HG03460 (cell line): Measurements from ENCODE around the gene TMEM31.

Experiments used
- ATAC-seq: cut with Tn5 transposase; IDR thresholded peaks from one replicate; pipeline ENCODE4 v1.9.1; 2021; ENCODE audit not compliant: unreplicated experiment

The TMEM31 gene, protein sequence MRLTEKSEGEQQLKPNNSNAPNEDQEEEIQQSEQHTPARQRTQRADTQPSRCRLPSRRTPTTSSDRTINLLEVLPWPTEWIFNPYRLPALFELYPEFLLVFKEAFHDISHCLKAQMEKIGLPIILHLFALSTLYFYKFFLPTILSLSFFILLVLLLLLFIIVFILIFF

GRCh38 chrX:103710609-103711008 lies at the start of gene TMEM31:
TMEM31 (plus strand) TSS chrX:103710909; CDS start chrX:103712259, 1,350 bp downstream.
- no peak for ATAC-seq

DNA sequence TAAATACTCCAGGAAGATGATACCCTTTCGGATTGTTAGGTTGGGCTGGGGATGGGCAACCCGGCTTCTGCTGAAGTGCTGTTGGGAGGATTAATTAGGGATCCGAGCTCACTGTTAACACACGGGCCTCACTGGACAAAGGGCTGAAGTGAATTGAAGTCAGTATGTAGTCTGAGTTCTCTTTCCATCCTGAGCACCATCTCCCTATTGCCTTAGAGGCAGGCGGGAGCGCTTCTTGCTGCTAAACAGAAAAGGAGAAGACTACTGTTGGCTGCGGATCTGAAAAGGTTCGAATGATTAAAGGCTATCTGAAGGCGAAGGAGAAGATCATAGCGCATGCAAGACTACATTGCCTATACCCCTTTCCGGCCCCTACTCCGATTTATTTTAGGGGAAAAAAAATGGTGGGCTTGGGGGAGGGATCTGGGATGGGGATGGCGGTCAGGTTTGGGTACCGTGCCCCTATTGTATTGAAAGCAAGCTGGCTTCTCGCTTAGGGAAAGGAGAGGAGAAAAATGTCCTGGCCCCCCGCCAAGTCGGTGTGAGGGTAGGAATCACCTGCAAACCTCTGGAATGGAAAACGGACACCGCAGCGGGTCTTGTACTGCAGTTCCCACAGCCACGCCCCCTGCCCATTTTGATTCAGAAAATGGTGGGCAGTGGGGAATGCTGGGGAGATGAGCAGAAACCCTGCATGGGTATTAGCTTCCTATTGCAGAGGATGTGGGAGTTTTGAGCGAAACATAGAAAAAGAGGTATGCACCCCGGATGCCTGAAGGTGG lies 46.5 kb upstream of the TMEM31 start:
- ATAC-seq, result no peak

DNA sequence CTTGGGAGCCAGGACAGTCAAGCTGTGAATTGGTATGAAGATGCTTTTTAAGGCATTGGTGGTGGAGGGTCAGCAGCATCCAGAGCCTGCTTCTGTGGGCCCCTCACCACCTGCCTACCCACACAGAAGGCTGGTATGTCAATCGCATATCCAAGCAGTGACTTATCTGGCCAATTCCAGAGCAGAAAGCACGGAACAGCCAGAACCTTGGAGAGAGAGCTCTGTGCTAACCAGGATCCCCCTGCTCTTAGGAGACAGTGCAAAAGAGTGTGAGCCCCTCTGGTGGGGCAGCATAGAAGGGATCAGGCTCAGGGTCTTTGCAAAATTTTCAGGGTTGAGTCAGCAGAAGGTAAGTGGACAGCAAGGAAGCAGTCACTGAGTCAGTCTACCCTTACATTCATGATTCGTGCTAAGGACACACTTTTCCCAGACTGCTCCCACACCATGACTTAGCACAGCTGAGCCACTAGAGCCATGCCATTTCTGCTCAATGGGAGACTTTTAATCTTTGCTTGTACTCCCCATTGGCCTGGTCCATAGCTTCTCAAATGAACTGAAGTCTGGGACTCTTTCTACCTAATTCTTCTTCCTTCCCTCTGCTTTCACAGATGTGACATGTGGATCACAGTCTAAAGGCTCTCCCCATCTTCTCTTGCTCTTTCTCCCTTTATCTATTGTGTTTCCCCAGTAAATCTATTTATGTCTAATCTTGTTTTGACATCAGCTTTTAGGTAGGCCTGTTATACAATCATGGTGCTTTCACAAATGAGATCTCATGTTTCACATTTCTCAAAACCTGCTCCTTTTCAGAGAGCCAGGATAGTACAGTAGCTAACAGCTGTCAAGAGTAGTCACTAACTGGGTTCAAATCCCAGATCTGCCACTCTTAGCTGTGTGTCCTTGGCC lies 44.3 kb upstream of the TMEM31 start:
- no peak for ATAC-seq

- no peak for ATAC-seq
Observed at GRCh38 chrX:103669745-103670144, 41.0 kb upstream of the TMEM31 start.

GRCh38 chrX:103674531-103675454 lies 35.9 kb upstream of the TMEM31 start:
- ATAC-seq, result no peak

DNA sequence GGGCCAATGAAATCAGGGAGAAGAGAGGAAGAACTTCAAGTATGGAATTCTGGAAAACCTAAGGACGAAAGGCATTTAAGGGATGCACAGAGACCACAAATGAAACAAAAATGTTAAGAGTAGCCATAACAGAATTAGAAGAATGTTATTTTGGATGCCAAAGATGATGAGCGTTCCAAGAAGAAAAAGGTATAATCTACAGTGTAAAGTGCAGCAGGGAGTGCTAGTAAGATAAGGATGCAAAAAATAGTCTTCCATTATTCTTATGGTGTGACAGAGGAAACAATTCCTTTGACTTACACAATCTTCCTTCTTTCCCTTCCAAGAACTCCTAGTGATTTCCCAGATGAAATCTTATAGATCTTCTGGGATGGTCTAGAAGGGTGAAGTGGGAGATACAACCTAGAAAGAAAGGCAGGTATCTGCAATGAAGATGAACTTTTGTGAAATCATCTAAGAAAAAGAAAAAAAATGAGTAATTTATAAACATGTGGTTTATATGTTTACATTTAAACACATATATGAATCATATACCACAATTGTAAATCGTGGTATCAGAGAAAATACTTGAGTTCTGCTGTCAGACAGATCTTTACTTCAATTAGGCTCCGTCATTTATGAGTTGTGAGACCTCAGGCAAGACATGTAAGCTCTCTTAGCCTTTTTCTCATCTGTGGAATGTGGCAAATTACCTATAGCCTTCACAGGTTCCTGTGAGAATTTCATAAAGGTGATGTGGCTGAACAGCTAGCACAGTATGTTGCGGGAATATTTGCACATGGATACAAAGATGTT lies 32.3 kb upstream of the TMEM31 start:
- ATAC-seq, result no peak

DNA sequence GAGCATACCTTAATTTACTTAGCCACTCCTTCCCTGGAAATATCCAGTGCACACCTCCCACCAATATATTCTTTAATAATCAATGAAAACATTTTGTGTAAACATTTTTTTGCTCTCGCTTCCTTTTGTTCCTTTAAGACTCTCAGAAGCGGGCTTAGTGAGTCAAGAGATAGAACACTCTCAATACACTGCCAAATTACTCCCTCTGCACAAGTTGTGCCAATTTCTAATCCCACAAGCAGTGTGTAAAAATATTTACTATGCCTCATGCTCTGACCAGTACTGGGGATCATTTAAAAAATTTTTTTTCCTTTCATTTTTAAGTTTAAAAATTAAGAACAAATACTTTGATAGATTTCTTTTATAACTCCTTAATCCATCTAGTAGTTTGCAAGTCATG lies 29.3 kb upstream of the TMEM31 start:
- no peak for ATAC-seq

DNA sequence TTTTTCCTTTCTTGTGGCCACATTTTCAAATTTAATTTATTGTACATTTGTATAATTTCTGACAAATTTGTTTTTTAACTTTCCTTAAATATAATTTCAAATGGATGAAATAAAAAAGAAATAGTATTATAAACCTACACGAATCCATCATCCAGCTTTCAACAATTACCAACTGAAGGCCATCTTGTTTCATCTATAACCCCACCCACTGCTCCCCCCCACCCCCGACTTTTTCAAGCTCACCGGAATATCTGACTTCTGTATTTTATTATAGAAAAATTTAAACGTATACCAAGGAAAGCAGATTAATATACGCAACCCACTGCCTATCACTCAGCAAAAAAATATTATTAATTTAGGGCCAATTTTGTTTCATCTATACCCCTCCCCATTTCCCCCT lies 25.3 kb upstream of the TMEM31 start:
- ATAC-seq, result no peak

DNA sequence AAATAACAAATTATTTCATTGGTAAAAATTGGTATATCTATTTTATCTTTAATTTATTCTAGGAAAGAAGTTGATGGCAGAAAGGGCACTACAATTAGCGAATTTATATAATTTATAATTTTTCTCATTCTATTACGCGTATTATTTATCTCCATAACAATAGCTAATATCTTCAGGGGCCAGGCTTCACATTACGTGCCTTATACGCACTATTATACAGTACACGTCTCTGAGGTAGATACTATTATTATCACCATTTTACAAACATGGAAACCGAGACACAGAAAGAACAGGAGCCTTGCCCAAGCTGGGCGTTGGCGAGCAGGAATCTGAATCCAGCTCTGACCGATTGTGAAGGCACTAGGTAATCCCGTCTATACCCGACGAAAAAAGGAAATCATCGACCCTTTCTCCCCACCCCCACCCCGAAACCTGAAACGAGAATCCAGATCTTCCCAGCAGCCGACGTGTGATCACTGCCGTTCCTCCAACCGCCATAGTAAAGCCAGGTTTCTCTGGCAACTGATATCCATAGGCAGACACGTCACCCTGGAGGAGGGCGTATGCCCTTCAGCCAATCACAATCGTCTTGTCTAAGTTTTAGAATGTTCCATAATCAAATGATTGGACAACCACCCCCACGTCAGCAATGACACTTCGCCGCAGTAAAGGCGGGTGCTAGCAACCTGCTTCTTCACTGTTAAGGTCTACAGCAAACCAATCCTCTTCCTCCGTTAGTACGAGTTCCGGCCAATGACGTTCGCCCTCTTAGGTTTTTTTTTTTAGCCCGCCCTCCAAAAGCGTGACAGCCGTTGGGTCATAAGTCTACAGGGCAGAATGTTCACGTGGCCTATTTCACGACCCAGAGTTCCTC lies 24.3 kb upstream of the TMEM31 start, which contains the start of gene MORF4L2:
Gene MORF4L2 (minus strand): TSS at position 501 of the 874 bp plus-strand sequence. CDS start 9,672 bp downstream, outside the sequence.
- ATAC-seq, result peak; percentile 91

- ATAC-seq, result peak; percentile 59
Observed at GRCh38 chrX:103687073-103687695, 23.5 kb upstream of the TMEM31 start.

DNA sequence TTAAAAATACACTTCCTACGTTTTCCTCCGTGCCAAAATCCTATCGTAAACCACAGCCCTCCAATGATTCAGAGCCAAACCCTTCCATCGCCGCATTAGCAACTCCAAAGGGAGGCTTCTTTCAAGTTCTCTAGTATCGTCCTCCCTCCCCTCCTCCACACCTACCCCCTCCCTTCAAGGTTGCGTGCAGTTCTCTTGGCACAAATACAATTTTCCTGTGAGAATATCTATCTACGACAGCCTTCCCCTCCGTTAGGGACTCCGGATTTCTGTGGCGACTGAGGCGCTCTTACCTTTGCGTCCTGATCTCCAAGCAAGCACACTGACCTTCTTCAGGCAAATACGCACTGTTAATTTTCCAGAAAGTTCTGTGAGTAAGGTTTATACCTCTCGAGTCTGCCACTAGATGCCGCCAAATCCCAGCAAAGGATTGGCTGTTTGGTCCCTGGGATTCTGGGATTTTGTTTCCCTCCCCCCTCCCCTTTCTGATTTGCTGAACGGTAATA lies 23.0 kb upstream of the TMEM31 start:
- no peak for ATAC-seq

- ATAC-seq, result no peak
Observed at GRCh38 chrX:103688946-103689345, 21.8 kb upstream of the TMEM31 start.

- no peak for ATAC-seq
Observed at GRCh38 chrX:103691059-103691458, 19.6 kb upstream of the TMEM31 start.

GRCh38 chrX:103697687-103698086 lies 13.0 kb upstream of the TMEM31 start:
- ATAC-seq, result no peak

DNA sequence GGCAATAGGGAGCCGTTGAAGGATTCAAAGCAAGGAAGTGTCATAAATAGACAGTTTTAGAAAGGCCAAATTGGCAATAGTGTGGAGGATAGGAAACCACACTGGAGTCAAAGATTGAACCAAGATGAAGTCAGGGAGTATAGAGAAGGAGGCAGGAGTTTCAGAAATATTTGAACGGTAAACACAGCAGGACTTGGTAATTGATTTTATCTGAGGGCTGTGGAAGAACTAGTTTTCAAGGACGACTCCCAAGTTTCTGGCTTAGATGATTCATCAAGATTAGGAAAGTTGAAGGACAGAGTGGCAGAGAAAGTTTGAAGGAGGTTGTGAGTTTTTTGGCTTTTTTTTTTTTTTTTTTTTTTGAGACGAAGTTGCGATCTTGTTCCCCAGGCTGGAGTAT lies 11.5 kb upstream of the TMEM31 start:
- no peak for ATAC-seq

DNA sequence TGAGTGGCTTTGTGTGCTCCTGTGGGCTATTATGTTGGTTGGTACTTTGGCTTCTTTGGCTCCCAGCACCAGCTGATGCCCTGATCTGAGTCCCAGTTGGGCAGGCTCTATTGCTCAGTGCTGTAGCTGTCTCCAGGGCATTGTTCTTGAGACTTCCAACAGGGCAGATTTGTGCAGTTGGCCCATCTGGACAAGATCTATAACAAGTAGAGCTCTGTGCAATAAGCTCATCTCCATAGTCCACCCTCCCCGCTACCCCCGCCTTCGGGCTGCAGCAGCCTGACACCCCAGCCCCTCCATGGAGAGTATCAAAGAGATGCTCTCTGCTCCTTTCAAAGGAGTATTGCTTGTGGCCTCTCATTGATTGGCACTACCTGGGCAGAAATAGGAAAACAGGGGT lies 5.8 kb upstream of the TMEM31 start:
- no peak for ATAC-seq

DNA sequence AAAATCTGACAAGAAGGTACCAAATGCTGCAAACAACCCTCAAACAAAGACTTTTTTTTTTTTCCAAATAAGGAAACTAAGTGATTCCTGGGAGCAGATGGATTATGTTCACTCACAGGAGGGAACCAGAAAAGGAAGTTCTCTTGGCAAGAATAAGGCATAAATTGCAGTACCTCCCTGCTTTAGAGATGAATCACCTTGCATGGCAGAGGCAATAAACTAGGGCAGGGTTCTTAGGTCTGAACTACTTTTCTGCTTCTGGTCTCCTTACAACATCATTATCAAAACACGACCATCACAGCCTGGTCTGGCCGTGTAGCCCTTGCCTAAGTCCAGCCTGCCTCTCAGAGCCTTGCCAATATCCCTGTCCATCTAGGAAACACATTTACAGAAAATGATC lies 6.3 kb downstream of the TMEM31 start:
- no peak for ATAC-seq

DNA sequence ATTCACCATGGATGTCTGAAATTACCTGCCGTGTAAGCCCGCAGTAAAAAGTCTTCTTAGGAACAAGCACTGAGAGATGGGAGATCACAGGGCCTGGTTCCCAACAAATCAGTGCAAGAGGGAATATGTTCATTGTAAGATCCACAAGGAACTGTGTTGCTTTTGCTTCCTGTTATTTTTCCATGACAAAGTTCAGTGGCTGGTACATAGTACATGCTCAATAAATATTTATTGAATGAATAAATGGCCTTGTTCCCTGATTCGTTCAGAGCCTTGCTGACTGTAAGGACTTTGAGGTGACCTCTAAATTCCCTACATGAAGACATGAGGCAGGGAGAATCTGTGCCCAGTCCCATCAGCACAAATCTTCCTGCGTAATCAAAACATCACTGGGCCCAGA lies 7.4 kb downstream of the TMEM31 start:
- no peak for ATAC-seq
